GM19438 (cell line): Measurements from ENCODE around the gene ELP5.

ENCODE experiments used
- ATAC-seq: cut with Tn5 transposase; IDR thresholded peaks from one replicate; pipeline ENCODE4 v1.9.1; 2021; ENCODE audit warnings: low read depth; ENCODE audit not compliant: unreplicated experiment

Gene ELP5

DNA sequence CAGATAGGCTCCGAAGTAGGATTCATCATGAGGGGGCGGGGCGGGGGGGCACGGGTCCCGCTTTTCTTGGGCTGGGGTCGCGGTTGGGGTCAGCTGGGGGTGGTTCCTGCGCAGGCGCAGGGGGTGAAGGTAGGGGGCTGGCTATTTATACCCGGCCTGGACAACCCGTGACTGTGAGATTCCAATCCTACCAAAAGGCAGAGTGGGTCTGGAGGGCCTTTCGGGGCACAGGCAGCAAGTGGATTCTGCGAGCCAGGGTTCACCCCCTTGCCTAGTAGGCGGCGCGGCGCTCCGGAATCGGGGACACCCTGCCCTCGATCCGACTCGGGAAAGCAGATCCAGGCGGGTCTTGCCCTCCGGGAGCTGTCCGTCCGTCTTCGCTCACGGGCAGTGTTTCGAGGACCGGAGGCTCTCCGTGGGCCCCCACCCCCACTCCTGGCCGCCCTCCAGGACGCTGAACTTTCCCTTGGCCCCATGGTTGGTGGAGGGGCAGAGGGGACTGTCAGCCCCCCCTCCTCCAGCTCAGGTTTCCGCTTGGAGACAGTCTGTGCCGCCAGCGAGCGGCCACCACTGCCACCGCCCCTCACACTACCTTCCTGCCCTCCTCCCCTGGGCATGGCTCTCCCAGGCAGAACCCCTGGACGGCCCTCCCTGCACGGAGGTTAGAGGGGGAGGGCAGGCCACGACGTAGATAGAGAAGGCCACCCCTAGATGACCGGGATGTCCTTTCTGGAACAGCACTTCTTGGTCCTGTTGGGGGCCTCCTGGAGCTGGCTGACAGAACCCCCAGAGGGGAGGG, 30.1 kb downstream of the ELP5 start:
- ATAC-seq, result no peak

GRCh38 chr17:7282752-7283321, 30.8 kb downstream of the ELP5 start:
- ATAC-seq, result no peak

GRCh38 chr17:7283471-7284216, 31.6 kb downstream of the ELP5 start:
- no peak for ATAC-seq

GRCh38 chr17:7284911-7285310, 32.9 kb downstream of the ELP5 start:
- ATAC-seq, result no peak

GRCh38 chr17:7285679-7286078, 33.7 kb downstream of the ELP5 start:
- ATAC-seq, result no peak

DNA sequence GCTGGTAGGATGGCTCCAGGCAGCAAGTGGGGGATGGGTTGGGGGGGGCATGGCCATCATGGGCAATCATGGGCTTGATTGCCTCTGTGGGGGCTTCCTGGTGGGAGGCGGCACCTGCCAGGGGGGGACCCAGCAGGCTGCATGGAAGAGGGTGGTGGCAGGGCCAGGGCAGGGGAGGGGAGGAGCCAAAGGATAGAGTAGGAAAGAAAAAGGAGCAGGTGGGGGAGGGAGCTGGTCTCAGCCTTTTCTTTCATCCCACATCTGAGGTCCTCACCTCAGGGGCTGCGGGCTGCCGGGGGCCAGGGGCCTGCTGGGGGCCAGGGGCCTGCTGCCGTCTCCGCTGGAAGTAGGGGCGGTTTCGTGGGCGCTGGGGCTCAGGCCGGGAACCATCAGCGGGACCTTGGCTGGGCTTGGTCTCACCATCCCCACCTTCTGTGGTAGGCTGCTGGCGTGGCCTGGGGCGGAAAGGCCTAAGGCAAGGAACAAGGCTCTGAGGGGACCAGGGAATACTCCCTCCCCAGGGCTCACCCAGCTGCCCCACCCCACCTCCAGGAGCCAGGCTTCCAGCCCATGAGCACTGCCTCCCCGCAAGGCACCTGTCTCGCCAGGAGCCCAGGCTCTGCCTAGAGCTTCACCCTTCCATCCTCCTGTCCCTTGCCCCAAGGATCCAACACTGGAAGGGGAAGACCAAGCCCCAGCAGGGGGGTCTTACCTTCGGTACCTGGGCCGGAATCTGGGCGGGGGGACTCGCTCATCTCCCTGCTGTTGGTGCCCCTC, 37.4 kb downstream of the ELP5 start:
- ATAC-seq, result no peak

- no peak for ATAC-seq
Measured at GRCh38 chr17:7290166-7290565, 38.2 kb downstream of the ELP5 start.

DNA sequence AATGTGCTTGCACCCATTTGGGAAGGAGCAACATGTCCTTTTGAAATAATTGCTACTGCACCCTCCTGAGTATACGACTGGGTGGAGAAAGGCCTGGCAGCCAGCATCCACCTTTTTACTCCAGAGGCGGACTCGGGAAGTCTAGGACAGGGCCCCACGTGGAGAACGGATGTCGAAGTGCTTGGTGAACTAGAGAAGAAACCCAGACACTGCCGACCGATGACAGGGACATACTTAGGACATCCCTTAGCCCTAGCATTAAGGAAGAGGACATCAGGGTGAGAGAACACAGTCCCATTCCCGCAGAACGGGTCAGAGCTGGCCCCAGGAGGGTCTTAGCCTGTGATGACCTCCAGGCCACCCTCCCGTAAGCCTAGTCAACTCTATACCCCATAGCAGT, 38.7 kb downstream of the ELP5 start:
- ATAC-seq, result no peak

DNA sequence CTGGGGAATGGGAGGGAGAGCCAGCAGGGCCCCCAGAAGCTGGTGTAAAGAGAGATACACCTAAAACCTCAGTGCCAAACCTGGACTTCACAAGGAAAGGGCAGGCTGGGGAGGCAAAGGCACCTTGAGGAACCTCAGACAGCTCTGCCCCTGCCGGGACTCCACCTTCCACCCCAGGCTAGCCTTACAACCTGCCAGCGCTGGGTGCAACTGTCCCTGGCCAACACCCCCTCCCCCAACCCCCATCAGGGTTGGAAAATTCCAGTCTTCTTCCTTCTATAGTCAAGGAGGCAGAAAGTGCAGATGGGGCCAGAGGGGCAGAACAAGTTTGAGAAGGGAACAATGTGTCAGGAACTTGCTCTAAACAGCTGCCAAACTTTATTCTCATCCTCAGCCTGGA, 40.2 kb downstream of the ELP5 start:
- ATAC-seq, result no peak

DNA sequence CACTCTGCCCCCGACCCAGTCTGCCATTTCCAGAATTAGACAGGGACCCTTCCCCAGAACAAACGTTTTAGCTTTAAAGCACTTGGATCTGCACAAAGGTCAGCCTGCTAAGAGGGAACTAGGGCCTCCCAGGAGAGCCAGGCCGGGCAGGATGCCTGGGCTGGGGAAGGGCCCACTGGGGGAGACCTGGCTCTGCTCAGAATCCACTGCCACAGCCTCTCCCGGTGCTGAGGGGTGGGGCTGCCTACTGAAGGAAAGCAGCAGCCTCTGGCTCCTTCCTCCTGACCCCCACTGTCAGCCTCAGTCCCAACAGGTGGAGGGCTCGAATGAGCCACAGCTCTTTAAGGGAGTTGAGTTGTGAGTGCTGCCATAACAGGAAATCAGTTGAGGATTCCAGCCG, 40.7 kb downstream of the ELP5 start:
- no peak for ATAC-seq

- no peak for ATAC-seq
Measured at GRCh38 chr17:7293159-7293558, 41.1 kb downstream of the ELP5 start.

GRCh38 chr17:7293816-7294613, 42.0 kb downstream of the ELP5 start:
- ATAC-seq, result no peak

GRCh38 chr17:7294614-7295153, 42.7 kb downstream of the ELP5 start, which contains the start of gene YBX2:
Gene YBX2 (minus strand): TSS chr17:7294639. CDS start chr17:7294500, 139 bp downstream.
- ATAC-seq, result no peak

GRCh38 chr17:7295230-7296180, 43.5 kb downstream of the ELP5 start:
- no peak for ATAC-seq

DNA sequence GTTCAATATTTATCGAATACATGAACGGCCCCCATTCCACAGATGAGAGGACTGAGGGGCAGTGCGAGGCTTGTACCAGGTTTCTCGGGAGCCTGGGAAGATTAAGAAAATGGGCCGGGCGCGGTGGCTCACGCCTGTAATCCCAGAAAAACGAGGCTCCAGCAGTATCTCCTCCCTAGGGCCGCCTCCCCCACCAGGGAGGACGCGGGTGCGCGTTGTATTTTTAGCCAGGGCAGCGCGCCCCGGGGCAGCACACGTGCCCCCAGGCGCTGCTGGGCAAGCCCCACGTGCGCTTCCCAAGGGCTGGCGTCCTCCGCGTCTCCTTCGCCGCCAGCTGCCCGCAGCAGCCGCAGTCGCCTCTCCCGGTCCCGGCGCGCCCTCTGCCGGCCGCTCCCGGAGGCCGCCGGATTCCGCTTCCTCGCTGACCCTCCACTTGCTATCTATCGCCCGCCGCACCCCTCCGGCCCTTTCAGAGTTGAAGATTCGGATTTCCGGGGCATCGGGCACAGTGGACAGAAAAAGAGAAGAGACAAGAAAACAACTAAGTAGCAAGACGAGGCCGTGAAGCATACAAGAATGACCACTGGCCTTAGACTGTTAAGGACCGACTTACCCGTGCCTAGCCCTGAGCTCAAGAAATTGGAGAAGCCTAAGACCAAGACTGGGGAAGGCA, 44.3 kb downstream of the ELP5 start:
- ATAC-seq, result no peak

DNA sequence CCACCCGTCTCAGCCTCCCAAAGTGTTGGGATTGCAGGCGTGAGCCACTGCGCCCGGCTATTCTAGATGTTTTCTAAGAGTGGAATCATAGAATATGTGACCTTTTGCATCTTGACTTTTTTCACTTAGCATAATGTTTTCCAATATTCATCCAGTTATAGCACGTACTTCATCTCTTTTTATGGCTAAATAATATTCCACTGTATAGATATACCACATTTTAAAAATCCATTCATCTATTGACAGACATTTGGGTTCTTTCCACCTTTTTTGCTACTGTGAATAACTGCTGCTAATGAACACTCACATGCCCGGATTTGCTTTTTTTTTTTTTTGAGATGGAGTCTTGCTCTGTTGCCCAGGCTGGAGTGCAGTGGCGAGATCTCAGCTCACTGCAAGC, 52.2 kb downstream of the ELP5 start:
- no peak for ATAC-seq

- ATAC-seq, result peak; percentile 63
Measured at GRCh38 chr17:7306911-7307685, 55.1 kb downstream of the ELP5 start, which contains the start of gene EIF5A. Gene EIF5A (plus strand): TSS chr17:7307628. CDS start chr17:7309636, 2,008 bp downstream.
